ENCODE results near the gene RDH11. TPM values are rescaled to one million over a fixed set of nuclear protein-coding genes. Genes with fewer than 3 reads are reported as not detected.

Gene RDH11
- total RNA-seq, 1 experiment from 2014 or later, result 54.6 TPM

DNA sequence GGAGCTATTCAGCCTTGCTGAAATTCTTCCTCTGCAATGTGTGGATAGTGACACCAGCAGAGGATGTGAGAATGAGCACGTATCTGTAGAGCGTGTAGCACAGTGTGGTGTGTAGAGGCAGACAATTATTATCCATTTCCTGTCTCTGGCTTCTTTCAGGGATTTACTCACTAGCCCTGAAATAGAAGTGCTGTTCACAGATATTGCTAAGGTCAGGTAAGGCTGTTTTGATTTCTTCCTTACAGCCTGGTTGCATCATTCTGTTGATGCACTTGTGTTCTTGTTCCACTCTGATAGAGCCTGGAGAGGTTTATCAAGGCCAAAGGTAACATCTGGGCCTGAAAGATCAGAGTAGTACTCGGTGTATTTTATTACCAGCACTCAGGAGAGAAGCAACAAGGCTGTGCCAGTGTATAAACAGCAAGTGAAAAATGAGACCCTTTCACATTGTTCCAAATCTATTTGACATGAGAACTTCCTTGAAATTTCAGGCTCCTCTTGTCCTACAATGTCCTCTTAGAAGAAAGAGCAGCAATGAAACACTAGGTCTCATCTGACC lies 59.1 kb downstream of the RDH11 start:
- Histone ChIP-seq H3K36me3 (ENCODE audit: control insufficient read depth in 1 of 2, insufficient read depth in 2 of 2, low read length in 2 of 2) (no peaks in the 10 kb centered on the region), H3K4me3 (replicated peaks in 1 of 2; ENCODE audit: low read depth in 1 of 2, low read length in 2 of 2) (no peak overlapping the region), H3K9me3 (ENCODE audit: control insufficient read depth in 1 of 2, insufficient read depth in 1 of 2, low read depth in 1 of 2, low read length in 2 of 2) (no peaks in the 10 kb centered on the region), H3K4me2 (ENCODE audit: low read length) (no peak overlapping the region), H3K27ac (ENCODE audit: low read depth, low read length) (no peak overlapping the region), H3K79me2 (ENCODE audit: insufficient read depth, low read length) (no peaks in the 10 kb centered on the region), H3K27me3 (ENCODE audit: insufficient read depth, low read length) (no peaks in the 10 kb centered on the region), H3K9me2 (ENCODE audit: insufficient read depth) (no peaks in the 10 kb centered on the region), H3K4me1 (ENCODE audit: control insufficient read depth in 1 of 2, insufficient read depth in 2 of 2, low read length in 2 of 2) (no peaks in the 10 kb centered on the region), H3K9ac (ENCODE audit: low read length) (no peak overlapping the region), H4K20me1 (ENCODE audit: insufficient read depth) (no peaks in the 10 kb centered on the region), H2AFZ (ENCODE audit: low read depth, low read length, poor library complexity, severe bottlenecking) (no peak overlapping the region)
- DNase-seq (ENCODE audit: low read depth, low spot score), result no peak
- intact Hi-C loops (cut with micrococcal nuclease), result no loop called here
- CTCF ChIA-PET, result interaction anchor here (0.6 kb wide), 1 partner anchor 1156 kb away, joined by 5 read pairs; the partner anchor contains the start of gene ZFP36L1
- POLR2A ChIA-PET, result no interaction called here
- no TSS peak for BruUV-seq (replicated peaks)
- no peak for ATAC-seq
- RAD21 ChIA-PET (ENCODE audit: low non-redundant PET in 1 of 2, low total read pairs in 2 of 2, uncharacterized antibody in 2 of 2, unreplicated experiment in 2 of 2), result no interaction called here
- TF ChIP-seq, protein P1, sequence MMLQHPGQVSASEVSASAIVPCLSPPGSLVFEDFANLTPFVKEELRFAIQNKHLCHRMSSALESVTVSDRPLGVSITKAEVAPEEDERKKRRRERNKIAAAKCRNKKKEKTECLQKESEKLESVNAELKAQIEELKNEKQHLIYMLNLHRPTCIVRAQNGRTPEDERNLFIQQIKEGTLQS (IDR thresholded peaks at IDR 0.05), result no peak
- TF ChIP-seq CBX3 (IDR thresholded peaks at IDR 0.05; ENCODE audit: low read depth) (no peak), SP1 (IDR thresholded peaks at IDR 0.05; ENCODE audit: low read depth) (0 out of 2 replicates have a peak, but pooled peaks have one; percentile 17), CEBPB (IDR thresholded peaks at IDR 0.05; ENCODE audit: low read depth) (peak; percentile 87)

DNA sequence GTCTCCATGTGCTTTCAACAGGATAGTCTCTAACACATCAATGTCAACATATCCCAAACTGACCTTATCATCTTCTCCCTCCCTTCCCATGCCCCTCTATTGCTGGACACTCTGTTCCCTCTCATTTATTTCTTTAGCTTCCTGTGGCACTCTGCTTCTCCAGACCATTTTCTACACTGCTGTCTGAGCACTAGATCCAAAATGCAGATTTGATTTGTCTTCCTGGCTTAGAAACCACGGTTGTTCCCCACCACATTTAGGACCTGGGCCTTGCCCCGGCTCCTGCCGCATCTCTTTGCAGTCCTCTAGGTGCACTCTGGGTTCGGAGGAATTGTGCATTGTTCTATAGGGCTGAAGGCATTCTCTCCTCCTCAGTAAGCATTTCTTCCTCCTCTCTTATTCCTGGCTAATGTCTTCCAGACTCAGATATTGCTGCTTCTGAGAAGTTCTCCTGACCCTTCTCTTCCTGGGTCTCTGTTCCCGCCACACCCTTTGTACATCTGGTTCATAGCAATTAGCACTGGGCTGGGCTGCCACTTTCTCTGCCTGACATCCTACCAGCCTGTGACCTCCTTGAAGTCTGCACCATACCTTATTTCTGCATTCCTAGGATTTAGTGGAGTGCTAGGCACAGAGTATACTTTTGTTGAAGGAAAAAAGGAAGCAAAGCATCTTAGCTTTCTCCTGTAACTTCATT lies 62.0 kb downstream of the RDH11 start:
- CTCF ChIA-PET, result no interaction called here
- no TSS peak for BruUV-seq (replicated peaks)
- no peak for ATAC-seq

More for the DNA sequence above, 62.0 kb downstream of the RDH11 start:
- Histone ChIP-seq H4K20me1 (ENCODE audit: insufficient read depth) (no peaks in the 10 kb centered on the region), H3K79me2 (ENCODE audit: insufficient read depth, low read length) (no peaks in the 10 kb centered on the region), H3K4me2 (ENCODE audit: low read length) (no peak overlapping the region), H3K4me3 (replicated peaks in 1 of 2; ENCODE audit: low read depth in 1 of 2, low read length in 2 of 2) (no peak overlapping the region), H3K27ac (ENCODE audit: low read depth, low read length) (no peak overlapping the region), H3K9ac (ENCODE audit: low read length) (no peak overlapping the region), H3K9me3 (ENCODE audit: control insufficient read depth in 1 of 2, insufficient read depth in 1 of 2, low read depth in 1 of 2, low read length in 2 of 2) (no peaks in the 10 kb centered on the region), H3K4me1 (ENCODE audit: control insufficient read depth in 1 of 2, insufficient read depth in 2 of 2, low read length in 2 of 2) (no peaks in the 10 kb centered on the region), H3K9me2 (ENCODE audit: insufficient read depth) (no peaks in the 10 kb centered on the region), H2AFZ (ENCODE audit: low read depth, low read length, poor library complexity, severe bottlenecking) (no peak overlapping the region), H3K27me3 (ENCODE audit: insufficient read depth, low read length) (no peaks in the 10 kb centered on the region), H3K36me3 (ENCODE audit: control insufficient read depth in 1 of 2, insufficient read depth in 2 of 2, low read length in 2 of 2) (no peaks in the 10 kb centered on the region)
- intact Hi-C loops (cut with micrococcal nuclease), result no loop called here
- TF ChIP-seq SP1 (IDR thresholded peaks at IDR 0.05; ENCODE audit: low read depth) (no peak), ELF1 (IDR thresholded peaks at IDR 0.05; ENCODE audit: borderline replicate concordance, low read depth) (no peak), ZNF274 (IDR thresholded peaks at IDR 0.05; ENCODE audit: low read depth, low read length) (no peak), CEBPB (IDR thresholded peaks at IDR 0.05; ENCODE audit: low read depth) (no peak), SRF (IDR thresholded peaks at IDR 0.05; ENCODE audit: low read depth) (no peak)
- DNase-seq (ENCODE audit: low read depth, low spot score), result no peak
- POLR2A ChIA-PET, result no interaction called here
- RAD21 ChIA-PET (ENCODE audit: low non-redundant PET in 1 of 2, low total read pairs in 2 of 2, uncharacterized antibody in 2 of 2, unreplicated experiment in 2 of 2), result no interaction called here
